ENCODE data around the gene CPM. TPM values are rescaled to one million over a fixed set of nuclear protein-coding genes. Genes with fewer than 3 reads are reported as not detected.

CPM gene
- total RNA-seq, 1 experiment from 2014 or later, result 4.2 TPM

DNA sequence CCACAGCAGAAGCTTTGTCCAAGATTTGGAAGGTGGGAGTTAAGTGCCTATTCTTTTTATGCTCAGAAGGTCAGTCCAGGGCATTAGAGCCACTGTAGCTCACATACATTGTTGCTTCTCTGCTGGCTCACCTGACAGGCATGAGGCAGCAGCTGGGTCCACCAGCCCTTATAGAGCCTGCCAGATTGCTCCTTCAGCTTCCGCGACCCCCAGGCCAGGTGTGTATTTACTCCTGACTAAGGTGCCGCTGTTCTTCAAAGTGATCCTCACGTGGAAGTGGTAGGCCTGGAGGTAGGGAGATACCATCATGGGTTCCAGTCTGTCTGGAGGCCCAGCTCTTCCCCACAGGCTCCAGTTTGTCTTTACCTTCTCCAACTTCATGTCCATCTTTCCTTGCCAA, 17.5 kb upstream of the CPM start:
- no peak overlapping the region for H2AFZ ChIP-seq
- no peak for DNase-seq
- H3K36me3 ChIP-seq (ENCODE audit: low read depth), result no peaks in the 10 kb centered on the region
- no peaks in the 10 kb centered on the region for H3K27me3 ChIP-seq (ENCODE audit: insufficient read depth, low read depth)
- no peaks in the 10 kb centered on the region for H3K9me2 ChIP-seq (ENCODE audit: insufficient read depth)
- no peaks in the 10 kb centered on the region for H3K9me3 ChIP-seq (ENCODE audit: insufficient read depth, low read depth)
- no peaks in the 10 kb centered on the region for H3F3A ChIP-seq (ENCODE audit: insufficient read depth, low read depth)
- H3K4me2 ChIP-seq, result no peak overlapping the region
- no TSS peak for BruUV-seq (replicated peaks)
- ChIA-PET POLR2A (ENCODE audit: unreplicated experiment) (no interaction called here), CTCF (no interaction called here)
- no peak overlapping the region for H3K4me3 ChIP-seq
- intact Hi-C loops (cut with micrococcal nuclease; ENCODE audit: unreplicated experiment), result no loop called here
- H3K27ac ChIP-seq, result no peak overlapping the region
- no peak for TF ChIP-seq CTCF (conservative IDR thresholded peaks at IDR 0.05)
- TF ChIP-seq EZH2 (IDR thresholded peaks at IDR 0.05; ENCODE audit: low read depth), result no peak
- no peaks in the 10 kb centered on the region for H3K79me2 ChIP-seq (ENCODE audit: low read depth)
- H3K4me1 ChIP-seq (replicated peaks; ENCODE audit: insufficient read depth), result no peaks in the 10 kb centered on the region
- no peaks in the 10 kb centered on the region for H4K20me1 ChIP-seq (ENCODE audit: insufficient read depth)

- DNase-seq, result no peak
- no peaks in the 10 kb centered on the region for H3K27me3 ChIP-seq (ENCODE audit: insufficient read depth, low read depth)
- H3K79me2 ChIP-seq (ENCODE audit: low read depth), result no peaks in the 10 kb centered on the region
- H2AFZ ChIP-seq, result no peak overlapping the region
- no peaks in the 10 kb centered on the region for H3K36me3 ChIP-seq (ENCODE audit: low read depth)
- no peaks in the 10 kb centered on the region for H4K20me1 ChIP-seq (ENCODE audit: insufficient read depth)
- no peak overlapping the region for H3K4me3 ChIP-seq
- H3K9me3 ChIP-seq (ENCODE audit: insufficient read depth, low read depth), result no peaks in the 10 kb centered on the region
- intact Hi-C loops (cut with micrococcal nuclease; ENCODE audit: unreplicated experiment), result no loop called here
- no peak overlapping the region for H3K27ac ChIP-seq
- H3K9me2 ChIP-seq (ENCODE audit: insufficient read depth), result no peaks in the 10 kb centered on the region
- POLR2A ChIA-PET (ENCODE audit: unreplicated experiment), result no interaction called here
- H3F3A ChIP-seq (ENCODE audit: insufficient read depth, low read depth), result no peaks in the 10 kb centered on the region
- TF ChIP-seq EZH2 (IDR thresholded peaks at IDR 0.05; ENCODE audit: low read depth) (no peak), CTCF (conservative IDR thresholded peaks at IDR 0.05) (no peak)
- CTCF ChIA-PET, result no interaction called here
- H3K4me1 ChIP-seq (replicated peaks; ENCODE audit: insufficient read depth), result no peaks in the 10 kb centered on the region
- no peak overlapping the region for H3K4me2 ChIP-seq
- no TSS peak for BruUV-seq (replicated peaks)
Observed at GRCh38 chr12:68945255-68945654, 12.3 kb upstream of the CPM start.

DNA sequence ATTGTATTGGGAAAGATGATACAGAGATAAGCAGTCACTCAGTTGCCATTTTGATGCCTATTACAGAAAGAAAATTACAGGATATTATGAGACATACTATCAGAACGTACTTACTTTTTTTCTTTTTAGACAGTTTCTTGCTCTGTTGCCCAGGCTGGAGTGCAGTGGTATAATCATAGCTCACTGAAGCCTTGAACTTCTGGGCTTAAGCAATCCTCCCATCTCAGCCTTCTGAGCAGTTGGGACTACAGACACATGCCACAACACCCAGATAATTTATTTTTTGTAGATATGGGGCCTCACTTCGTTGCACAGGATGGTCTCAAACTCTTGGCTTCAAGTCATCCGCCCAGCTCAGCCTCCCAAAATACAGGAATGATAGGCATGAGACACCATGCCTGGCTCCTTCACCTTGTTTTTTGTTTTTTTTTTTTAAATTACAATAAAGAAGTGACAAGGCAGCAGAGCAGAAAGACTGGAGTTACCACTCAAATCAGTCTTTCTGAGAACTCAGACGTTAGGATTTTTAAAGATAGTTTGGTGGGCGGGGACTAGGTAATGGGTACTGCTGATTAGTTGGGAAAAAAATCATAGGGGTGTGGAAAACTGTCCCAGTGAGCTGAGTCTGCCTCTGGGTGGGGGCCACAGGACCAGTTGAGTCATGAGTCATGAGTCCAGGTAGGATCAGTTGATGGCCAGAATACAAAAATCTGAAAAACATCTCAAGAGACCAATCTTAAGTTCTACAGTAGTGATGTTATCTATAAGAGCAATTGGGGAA, 11.5 kb upstream of the CPM start:
- H3K79me2 ChIP-seq (ENCODE audit: low read depth), result no peaks in the 10 kb centered on the region
- ChIA-PET CTCF (interaction anchor here (0.7 kb wide), 1 partner anchor 212 kb away, joined by 3 read pairs; no protein-coding TSS in a partner anchor), POLR2A (ENCODE audit: unreplicated experiment) (no interaction called here)
- no peak overlapping the region for H3K4me2 ChIP-seq
- intact Hi-C loops (cut with micrococcal nuclease; ENCODE audit: unreplicated experiment), result loop anchor here (5.0 kb wide), 1 partner anchor 63 kb away; no protein-coding TSS in a partner anchor
- H3K27me3 ChIP-seq (ENCODE audit: insufficient read depth, low read depth), result no peaks in the 10 kb centered on the region
- 0 out of 2 replicates have a peak, but pooled peaks cover 3% of the 10 kb centered on the region for H3K4me1 ChIP-seq (replicated peaks; ENCODE audit: insufficient read depth)
- no peaks in the 10 kb centered on the region for H3K9me3 ChIP-seq (ENCODE audit: insufficient read depth, low read depth)
- no peak for TF ChIP-seq EZH2 (IDR thresholded peaks at IDR 0.05; ENCODE audit: low read depth)
- TF ChIP-seq CTCF (conservative IDR thresholded peaks at IDR 0.05), result no peak
- H3K27ac ChIP-seq, result no peak overlapping the region
- no TSS peak for BruUV-seq (replicated peaks)
- no peak overlapping the region for H3K4me3 ChIP-seq
- no peaks in the 10 kb centered on the region for H3F3A ChIP-seq (ENCODE audit: insufficient read depth, low read depth)
- H3K36me3 ChIP-seq (ENCODE audit: low read depth), result no peaks in the 10 kb centered on the region
- no peak for DNase-seq
- no peaks in the 10 kb centered on the region for H4K20me1 ChIP-seq (ENCODE audit: insufficient read depth)
- H3K9me2 ChIP-seq (ENCODE audit: insufficient read depth), result no peaks in the 10 kb centered on the region
- H2AFZ ChIP-seq, result no peak overlapping the region
